ENCODE results near the gene CITED4. TPM values are rescaled to one million over a fixed set of nuclear protein-coding genes. Genes with fewer than 3 reads are reported as not detected.
A peak's percentile ranks its signal among the peaks of the same experiment; 100 is the strongest.

Gene CITED4
- total RNA-seq, 1 experiment from 2014 or later, result 7.8 TPM

DNA sequence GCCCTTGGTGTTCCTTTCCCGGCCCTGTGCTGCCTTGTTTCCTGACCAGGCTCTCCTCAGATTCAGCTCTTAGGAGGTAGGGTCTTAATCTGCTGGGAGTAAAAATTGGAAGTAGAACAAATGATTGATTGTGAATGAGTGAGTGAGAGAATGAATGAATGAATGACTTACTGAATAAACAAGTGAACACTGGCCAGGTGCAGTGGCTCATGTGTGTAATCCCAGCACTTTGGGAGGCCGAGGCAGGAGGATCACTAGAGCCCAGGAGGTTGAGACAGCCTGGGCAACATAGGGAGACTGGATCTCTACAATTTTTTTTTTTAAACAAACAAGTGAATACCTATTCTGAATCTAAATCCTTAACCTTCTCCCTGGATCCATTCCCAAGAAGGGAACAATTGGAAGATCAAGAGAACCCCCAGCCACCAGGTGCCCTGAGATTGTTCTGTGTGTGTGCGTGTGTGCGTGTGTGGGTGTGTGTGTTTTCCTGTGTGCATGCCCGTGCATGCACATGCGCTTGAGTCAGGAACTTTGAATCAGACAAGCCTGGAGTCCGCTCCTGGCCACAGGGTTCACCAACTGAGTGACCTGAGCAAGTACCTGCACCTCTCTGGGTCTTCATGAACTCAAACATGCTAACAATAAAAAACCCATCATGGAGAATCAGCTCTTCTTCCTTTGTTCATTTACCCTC is 24.3 kb upstream of the CITED4 start:
- no peak for DNase-seq (ENCODE audit: low read depth, low spot score)
- Histone ChIP-seq H3K27me3 (ENCODE audit: insufficient read depth, low read length) (no peaks in the 10 kb centered on the region), H3K79me2 (ENCODE audit: insufficient read depth, low read length) (no peaks in the 10 kb centered on the region), H3K9me2 (ENCODE audit: insufficient read depth) (no peaks in the 10 kb centered on the region), H3K9me3 (ENCODE audit: control insufficient read depth in 1 of 2, insufficient read depth in 1 of 2, low read depth in 1 of 2, low read length in 2 of 2) (no peaks in the 10 kb centered on the region), H3K9ac (ENCODE audit: low read length) (no peak overlapping the region), H2AFZ (ENCODE audit: low read depth, low read length, poor library complexity, severe bottlenecking) (no peak overlapping the region), H3K4me1 (ENCODE audit: control insufficient read depth in 1 of 2, insufficient read depth in 2 of 2, low read length in 2 of 2) (peaks cover 2 to 33% of the 10 kb centered on the region in 2 experiments; a peak in 3 of 4 replicates), H4K20me1 (ENCODE audit: insufficient read depth) (no peaks in the 10 kb centered on the region), H3K4me2 (ENCODE audit: low read length) (peak overlapping the region; percentile 22), H3K27ac (ENCODE audit: low read depth, low read length) (no peak overlapping the region), H3K36me3 (ENCODE audit: control insufficient read depth in 1 of 2, insufficient read depth in 2 of 2, low read length in 2 of 2) (no peaks in the 10 kb centered on the region), H3K4me3 (replicated peaks in 1 of 2; ENCODE audit: low read depth in 1 of 2, low read length in 2 of 2) (no peak overlapping the region)
- TF ChIP-seq ZNF274 (IDR thresholded peaks at IDR 0.05; ENCODE audit: low read depth, low read length) (no peak), REST (IDR thresholded peaks at IDR 0.05; ENCODE audit: low read depth) (no peak), JUND (IDR thresholded peaks at IDR 0.05) (no peak), EZH2 (IDR thresholded peaks at IDR 0.05) (no peak), ZFX (IDR thresholded peaks at IDR 0.05) (no peak), POLR2A (IDR thresholded peaks at IDR 0.05; ENCODE audit: borderline replicate concordance, extremely low read depth, insufficient read depth, insufficient read length) (no peak), TCF7L2 (IDR thresholded peaks at IDR 0.05; ENCODE audit: borderline replicate concordance, extremely low read depth, insufficient read depth, insufficient read length) (no peak), YY1 (IDR thresholded peaks at IDR 0.05; ENCODE audit: extremely low read depth, insufficient replicate concordance, low read depth, low read length) (no peak), SP1 (IDR thresholded peaks at IDR 0.05; ENCODE audit: low read depth) (no peak), CBX3 (IDR thresholded peaks at IDR 0.05; ENCODE audit: low read depth) (no peak), CTCF (IDR thresholded peaks at IDR 0.05 in 2 of 3, conservative IDR thresholded peaks at IDR 0.05 in 1 of 3; ENCODE audit: borderline replicate concordance in 1 of 3, insufficient read depth in 1 of 3, low read depth in 2 of 3, low read length in 2 of 3) (no peak), ZBTB33 (IDR thresholded peaks at IDR 0.05; ENCODE audit: extremely low read depth, insufficient replicate concordance, low read length) (no peak), SIN3A (IDR thresholded peaks at IDR 0.05; ENCODE audit: low read depth) (no peak), EZH2phosphoT487 (IDR thresholded peaks at IDR 0.05; ENCODE audit: borderline replicate concordance) (no peak), EGR1 (IDR thresholded peaks at IDR 0.05; ENCODE audit: low read depth) (no peak), ELF1 (IDR thresholded peaks at IDR 0.05; ENCODE audit: borderline replicate concordance, low read depth) (no peak), SRF (IDR thresholded peaks at IDR 0.05; ENCODE audit: low read depth) (no peak), FOSL1 (IDR thresholded peaks at IDR 0.05; ENCODE audit: low read depth) (no peak), CEBPB (IDR thresholded peaks at IDR 0.05; ENCODE audit: low read depth) (no peak)
- TF ChIP-seq, protein P1, sequence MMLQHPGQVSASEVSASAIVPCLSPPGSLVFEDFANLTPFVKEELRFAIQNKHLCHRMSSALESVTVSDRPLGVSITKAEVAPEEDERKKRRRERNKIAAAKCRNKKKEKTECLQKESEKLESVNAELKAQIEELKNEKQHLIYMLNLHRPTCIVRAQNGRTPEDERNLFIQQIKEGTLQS (IDR thresholded peaks at IDR 0.05), result no peak
- ChIA-PET RAD21 (ENCODE audit: low non-redundant PET in 1 of 2, low total read pairs in 2 of 2, uncharacterized antibody in 2 of 2, unreplicated experiment in 2 of 2) (no interaction called here), POLR2A (interaction anchor here (3.2 kb wide), 1 partner anchor 24 kb away, joined by 7 read pairs; the partner anchor contains the start of gene CITED4), CTCF (no interaction called here)
- no TSS peak for BruUV-seq (replicated peaks)
- intact Hi-C loops (cut with micrococcal nuclease), result no loop called here
- no peak for ATAC-seq

Measured in HCT116 (cell line).